Liver (tissue), 3 donors: ENCODE results near the gene TMEM263.

Experiments
- GABPA ChIP-seq, 2 donors: IDR thresholded peaks in 1 of 2; conservative IDR thresholded peaks in 1 of 2; 2 replicates each; pipeline ENCODE4 v1.6.1; 2016; ENCODE audit warnings: antibody characterized with exemption in 2 of 2, mild to moderate bottlenecking in 1 of 2, moderate library complexity in 1 of 2
- HNF4G ChIP-seq: IDR thresholded peaks from 2 replicates; pipeline ENCODE4 v1.6.1; 2016; ENCODE audit warnings: antibody characterized with exemption
- TF ChIP-seq, protein P1 (sequence below): fragments of 150-350 bp; IDR thresholded peaks from 2 replicates; pipeline ENCODE4 v1.5.1; 2017; ENCODE audit warnings: improper control_type of control experiment, low read depth, low read length; ENCODE audit not compliant: missing input control
- donor health status: healthy.
- donor health status: healthy.

DNA sequence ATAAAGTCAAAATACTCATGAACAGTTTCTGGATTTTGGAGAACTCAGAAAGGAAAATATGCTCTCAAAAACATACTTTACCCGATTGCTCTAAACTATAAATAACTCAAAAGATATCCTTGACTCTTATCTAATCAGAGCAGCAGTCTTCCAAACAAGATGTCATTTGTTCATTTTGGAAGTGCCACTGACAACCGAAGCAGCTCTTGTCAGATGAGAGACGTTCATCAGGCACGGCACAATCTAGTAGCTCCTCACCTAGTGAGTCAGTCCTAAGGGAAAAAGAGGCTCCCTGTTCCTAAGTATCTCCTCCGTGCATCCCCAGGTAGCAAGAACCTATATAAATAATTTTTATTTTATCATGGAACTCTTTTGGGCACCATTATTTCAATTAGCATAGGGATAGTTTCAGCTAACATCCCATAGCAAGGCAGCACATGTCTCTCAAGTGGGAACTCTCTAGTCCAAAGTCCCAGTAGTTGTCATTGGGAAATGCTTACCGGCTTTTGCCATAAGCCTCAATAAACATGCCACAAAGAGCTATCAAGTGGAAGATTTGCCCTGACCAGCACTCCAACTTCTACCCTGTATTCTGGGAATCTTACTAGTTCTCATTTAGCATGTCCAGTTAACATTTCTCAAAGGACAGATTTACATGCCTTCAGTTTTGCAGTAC is 14.1 kb upstream of the TMEM263 start:
- TF ChIP-seq HNF4G: peak; percentile 8
- TF ChIP-seq, protein P1, sequence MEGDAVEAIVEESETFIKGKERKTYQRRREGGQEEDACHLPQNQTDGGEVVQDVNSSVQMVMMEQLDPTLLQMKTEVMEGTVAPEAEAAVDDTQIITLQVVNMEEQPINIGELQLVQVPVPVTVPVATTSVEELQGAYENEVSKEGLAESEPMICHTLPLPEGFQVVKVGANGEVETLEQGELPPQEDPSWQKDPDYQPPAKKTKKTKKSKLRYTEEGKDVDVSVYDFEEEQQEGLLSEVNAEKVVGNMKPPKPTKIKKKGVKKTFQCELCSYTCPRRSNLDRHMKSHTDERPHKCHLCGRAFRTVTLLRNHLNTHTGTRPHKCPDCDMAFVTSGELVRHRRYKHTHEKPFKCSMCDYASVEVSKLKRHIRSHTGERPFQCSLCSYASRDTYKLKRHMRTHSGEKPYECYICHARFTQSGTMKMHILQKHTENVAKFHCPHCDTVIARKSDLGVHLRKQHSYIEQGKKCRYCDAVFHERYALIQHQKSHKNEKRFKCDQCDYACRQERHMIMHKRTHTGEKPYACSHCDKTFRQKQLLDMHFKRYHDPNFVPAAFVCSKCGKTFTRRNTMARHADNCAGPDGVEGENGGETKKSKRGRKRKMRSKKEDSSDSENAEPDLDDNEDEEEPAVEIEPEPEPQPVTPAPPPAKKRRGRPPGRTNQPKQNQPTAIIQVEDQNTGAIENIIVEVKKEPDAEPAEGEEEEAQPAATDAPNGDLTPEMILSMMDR: no peak
- TF ChIP-seq GABPA (IDR thresholded peaks at IDR 0.05 in 1 of 2, conservative IDR thresholded peaks at IDR 0.05 in 1 of 2): no peak
